Upper lobe of left lung (tissue), 6 donors: ENCODE measurements around the gene ENSA. TPM values are rescaled to one million over a fixed set of nuclear protein-coding genes. Genes with fewer than 3 reads are reported as not detected.
A peak's percentile ranks its signal among the peaks of the same experiment; 100 is the strongest.
"Not testable (repeated sequence)": the region's sequence is repeated elsewhere in the genome, so short reads cannot be mapped to it uniquely, and the experiment has no call there.

ENCODE experiments used
- ATAC-seq, 2 donors: fragments of 200-7000 bp; cut with Tn5 transposase; one replicate each; pipeline ENCODE4 v1.9.1; 2022; ENCODE audit warnings: mild to moderate bottlenecking in 2 of 2, moderate library complexity in 2 of 2; ENCODE audit not compliant: low FRiP score in 2 of 2
- DNase-seq, 2 donors: peaks; one replicate each; pipeline ENCODE4 v3.0.0-alpha.2; 2019 to 2020
- H3K27ac ChIP-seq, 4 donors: fragments of 200-600 bp; sonication (generic); one replicate each; pipeline ENCODE4 v1.5.1; 2016 to 2019
- H3K27me3 ChIP-seq, 4 donors: fragments of 200-600 bp; sonication (generic); one replicate each; pipeline ENCODE4 v1.5.1; 2017 to 2019
- H3K36me3 ChIP-seq, 4 donors: fragments of 200-600 bp; sonication (generic); one replicate each; pipeline ENCODE4 v1.5.1; 2016 to 2019
- H3K4me1 ChIP-seq, 4 donors: fragments of 200-600 bp; sonication (generic); one replicate each; pipeline ENCODE4 v1.5.1; 2018 to 2019
- H3K4me3 ChIP-seq, 4 donors: fragments of 200-600 bp; sonication (generic); one replicate each; pipeline ENCODE4 v1.5.1; 2017 to 2019; ENCODE audit warnings: mild to moderate bottlenecking in 2 of 4, moderate library complexity in 1 of 4
- H3K9me3 ChIP-seq, 4 donors: fragments of 200-600 bp; sonication (generic); one replicate each; pipeline ENCODE4 v1.5.1; 2018 to 2019
- EP300 ChIP-seq, 4 donors: sonication (generic); formaldehyde crosslinking; IDR thresholded peaks; one replicate each; pipeline ENCODE4 v1.5.1; 2017; ENCODE audit warnings: antibody characterized with exemption in 4 of 4, control low read depth in 2 of 4
- POLR2A ChIP-seq, 4 donors: fragments of 450-650 bp; IDR thresholded peaks; one replicate each; pipeline ENCODE4 v1.5.1; 2016 to 2017; ENCODE audit warnings: antibody characterized with exemption in 4 of 4, mild to moderate bottlenecking in 2 of 4
- POLR2AphosphoS5 ChIP-seq, 2 donors: sonication (generic); formaldehyde crosslinking; IDR thresholded peaks; one replicate each; pipeline ENCODE4 v1.5.1; 2017; ENCODE audit warnings: antibody characterized with exemption in 2 of 2
- WGBS, 2 donors: methylation state at CpG; one replicate each; pipeline ENCODE4 v1.1.5; 2017 to 2018; 5-methylcytosine and 5-hydroxymethylcytosine counted together
- total RNA-seq, 6 donors: library from RNA; depleted of rRNA in 4 of 6; stranded (reverse); fragments of >200 nt in 4 of 6; gene quantifications; one replicate each; pipeline versions ENCODE4 v1.1.0 to v1.2.1, GENCODE V29; 2016 to 2021
- TF ChIP-seq, protein P1 (sequence below), 6 experiments: fragments of 450-650 bp in 4 of 6; fragments of 200-600 bp in 2 of 6; sonication (generic) in 2 of 6; IDR thresholded peaks; one replicate each; pipeline ENCODE4 v1.5.1; 2016 to 2019; ENCODE audit warnings: antibody characterized with exemption in 6 of 6
- donor health status: DM: no; HTN: no; CAD: no; lungs with moderate emphysema.
- donor health status: DM: no; HTN: yes; CAD: no; lungs with severe emphysema.

The ENSA gene
- total RNA-seq, 6 donors from 2014 or later: 141 to 271 (median 212) TPM

DNA sequence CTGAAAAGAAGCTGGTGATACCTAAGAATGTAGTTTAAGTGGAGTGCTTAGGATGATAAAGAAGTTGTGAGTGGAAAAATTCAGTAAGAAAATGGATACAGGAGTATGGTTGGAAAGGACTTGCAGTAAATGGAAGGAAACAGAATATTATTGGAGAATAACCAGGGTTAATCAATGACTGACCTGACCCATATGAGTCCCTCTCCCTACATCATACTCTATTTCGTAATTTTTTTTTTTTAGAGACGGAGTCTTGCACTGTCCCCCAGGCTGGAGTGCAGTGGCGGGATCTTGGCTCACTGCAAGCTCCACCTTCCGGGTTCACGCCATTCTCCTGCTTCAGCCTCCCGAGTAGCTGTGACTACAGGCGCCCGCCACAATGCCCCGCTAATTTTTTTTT is 33.4 kb upstream of the ENSA start:
- ATAC-seq: no peak
- no peak for DNase-seq
- 98 to 99% methylated on average over 9 of the region's 9 CpGs for WGBS, 2 donors
- Histone ChIP-seq H3K27ac (no peak overlapping the region), H3K4me1 (peaks cover 0 to 5% (median 2%) of the 10 kb centered on the region in 4 donors), H3K9me3 (no peaks in the 10 kb centered on the region), H3K27me3 (no peaks in the 10 kb centered on the region), H3K36me3 (peaks cover 0 to 33% (median 12%) of the 10 kb centered on the region in 4 donors), H3K4me3 (no peak overlapping the region)
- no peak for TF ChIP-seq POLR2AphosphoS5 (IDR thresholded peaks at IDR 0.05)
- no peak for TF ChIP-seq EP300 (IDR thresholded peaks at IDR 0.05)
- no peak for TF ChIP-seq POLR2A (IDR thresholded peaks at IDR 0.05)
- TF ChIP-seq, protein P1, sequence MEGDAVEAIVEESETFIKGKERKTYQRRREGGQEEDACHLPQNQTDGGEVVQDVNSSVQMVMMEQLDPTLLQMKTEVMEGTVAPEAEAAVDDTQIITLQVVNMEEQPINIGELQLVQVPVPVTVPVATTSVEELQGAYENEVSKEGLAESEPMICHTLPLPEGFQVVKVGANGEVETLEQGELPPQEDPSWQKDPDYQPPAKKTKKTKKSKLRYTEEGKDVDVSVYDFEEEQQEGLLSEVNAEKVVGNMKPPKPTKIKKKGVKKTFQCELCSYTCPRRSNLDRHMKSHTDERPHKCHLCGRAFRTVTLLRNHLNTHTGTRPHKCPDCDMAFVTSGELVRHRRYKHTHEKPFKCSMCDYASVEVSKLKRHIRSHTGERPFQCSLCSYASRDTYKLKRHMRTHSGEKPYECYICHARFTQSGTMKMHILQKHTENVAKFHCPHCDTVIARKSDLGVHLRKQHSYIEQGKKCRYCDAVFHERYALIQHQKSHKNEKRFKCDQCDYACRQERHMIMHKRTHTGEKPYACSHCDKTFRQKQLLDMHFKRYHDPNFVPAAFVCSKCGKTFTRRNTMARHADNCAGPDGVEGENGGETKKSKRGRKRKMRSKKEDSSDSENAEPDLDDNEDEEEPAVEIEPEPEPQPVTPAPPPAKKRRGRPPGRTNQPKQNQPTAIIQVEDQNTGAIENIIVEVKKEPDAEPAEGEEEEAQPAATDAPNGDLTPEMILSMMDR (IDR thresholded peaks at IDR 0.05): no peak

DNA sequence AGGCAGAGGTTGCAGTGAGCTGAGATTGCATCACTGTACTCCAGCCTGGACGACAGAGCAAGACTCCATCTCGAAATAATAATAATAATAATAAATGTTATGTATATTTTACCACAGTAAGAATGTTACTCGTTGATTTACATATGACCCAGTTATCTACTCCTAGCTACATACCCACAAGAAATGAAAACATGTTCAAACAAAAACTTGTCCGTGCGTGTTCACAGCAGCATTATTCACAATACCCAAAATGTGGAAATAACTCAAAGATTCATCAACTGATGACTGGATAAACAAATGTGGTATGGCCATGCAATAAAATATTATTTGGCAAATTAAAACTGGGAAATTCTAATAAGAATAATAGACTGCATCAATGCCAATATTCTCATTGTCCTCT is 31.7 kb upstream of the ENSA start:
- no peak overlapping the region for H3K27ac ChIP-seq
- H3K4me3 ChIP-seq: no peak overlapping the region
- ATAC-seq: no peak
- WGBS, 2 donors: 93 to 97% methylated on average over 5 of the region's 5 CpGs
- H3K4me1 ChIP-seq: peaks cover 0 to 5% (median 2%) of the 10 kb centered on the region in 4 donors
- H3K36me3 ChIP-seq: peaks cover 0 to 36% (median 12%) of the 10 kb centered on the region in 4 donors
- H3K27me3 ChIP-seq: no peaks in the 10 kb centered on the region
- TF ChIP-seq POLR2A (IDR thresholded peaks at IDR 0.05) (no peak), EP300 (IDR thresholded peaks at IDR 0.05) (no peak), POLR2AphosphoS5 (IDR thresholded peaks at IDR 0.05) (no peak)
- TF ChIP-seq, protein P1 (IDR thresholded peaks at IDR 0.05): no peak
- DNase-seq: no peak
- H3K9me3 ChIP-seq: no peaks in the 10 kb centered on the region

DNA sequence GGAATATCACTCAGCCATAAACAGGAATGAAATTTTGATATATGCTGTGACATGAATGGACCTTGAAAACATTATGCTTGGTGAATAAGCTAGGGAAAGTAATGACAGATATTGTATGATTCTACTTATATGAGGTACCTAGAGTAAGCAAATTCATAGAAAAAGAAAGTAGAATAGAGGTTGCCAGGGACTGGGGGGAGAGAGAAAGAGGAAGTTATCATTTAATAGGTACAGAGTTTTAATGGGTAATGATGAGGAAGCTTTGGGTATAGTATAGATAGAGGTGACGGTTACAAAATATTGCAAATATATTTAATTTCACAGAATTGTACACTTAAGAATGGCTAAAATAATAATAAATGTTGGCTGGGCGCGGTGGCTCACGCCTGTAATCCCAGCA is 31.2 kb upstream of the ENSA start:
- H3K27me3 ChIP-seq: no peaks in the 10 kb centered on the region
- DNase-seq (no peak), ATAC-seq (no peak)
- peaks cover 0 to 36% (median 12%) of the 10 kb centered on the region in 4 donors for H3K36me3 ChIP-seq
- WGBS, 2 donors: 76 to 96% methylated on average over 4 of the region's 4 CpGs
- H3K9me3 ChIP-seq: no peaks in the 10 kb centered on the region
- peaks cover 0 to 5% (median 2%) of the 10 kb centered on the region in 4 donors for H3K4me1 ChIP-seq
- H3K4me3 ChIP-seq: no peak overlapping the region
- TF ChIP-seq EP300 (IDR thresholded peaks at IDR 0.05) (no peak), POLR2A (IDR thresholded peaks at IDR 0.05) (no peak), POLR2AphosphoS5 (IDR thresholded peaks at IDR 0.05) (no peak)
- TF ChIP-seq, protein P1 (IDR thresholded peaks at IDR 0.05): no peak
- no peak overlapping the region for H3K27ac ChIP-seq

DNA sequence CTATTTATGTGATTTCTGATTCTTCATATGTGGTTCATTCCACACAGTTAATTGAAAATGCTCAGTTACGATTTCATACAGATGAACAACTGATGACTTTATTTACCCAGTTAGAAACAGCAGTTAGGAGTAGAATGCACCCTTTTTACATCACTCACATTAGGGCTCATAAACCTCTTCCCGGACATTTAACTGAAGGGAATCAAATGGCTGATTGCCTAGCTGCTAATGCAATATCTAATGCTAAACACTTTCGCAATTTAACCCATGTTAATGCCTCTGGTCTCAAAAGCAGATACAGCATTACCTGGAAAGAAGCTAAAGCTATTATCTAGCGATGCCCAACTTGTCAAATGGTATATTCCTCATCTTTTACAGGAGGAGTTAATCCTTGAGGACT is 27.7 kb upstream of the ENSA start:
- ATAC-seq, H3K27ac ChIP-seq, H3K27me3 ChIP-seq, H3K4me3 ChIP-seq, DNase-seq, H3K9me3 ChIP-seq, H3K4me1 ChIP-seq: not testable (repeated sequence)
- 85% methylated on average over 4 of the region's 4 CpGs for WGBS, 2 donors
- peaks cover 0 to 31% (median 10%) of the 10 kb centered on the region in 4 donors for H3K36me3 ChIP-seq

DNA sequence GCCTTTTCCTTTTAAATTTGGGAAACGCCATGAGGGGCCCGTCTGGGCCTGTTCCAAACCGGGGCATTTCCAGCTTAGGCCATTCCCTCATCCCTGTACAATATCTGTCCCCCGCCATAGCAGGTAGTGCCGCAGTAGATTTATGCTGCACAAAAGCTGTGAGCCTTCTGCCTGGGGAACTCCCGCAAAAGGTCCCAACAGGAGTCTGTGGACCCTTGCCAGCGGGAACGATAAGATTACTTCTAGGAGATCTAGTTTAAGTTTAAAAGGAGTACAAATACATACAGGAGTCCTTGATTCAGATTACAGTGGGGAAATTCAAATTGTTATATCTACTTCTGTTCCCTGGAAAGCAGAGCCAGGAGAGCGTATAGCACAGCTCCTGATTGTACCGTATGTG is 25.2 kb upstream of the ENSA start:
- 64 to 81% methylated on average over 10 of the region's 10 CpGs for WGBS, 2 donors
- H3K4me3 ChIP-seq: peak overlapping the region in 2 of 4 donors; percentile 4 to 20
- ATAC-seq, H3K4me1 ChIP-seq, H3K27me3 ChIP-seq, H3K9me3 ChIP-seq: not testable (repeated sequence)
- peak in 1 of 2 donors; percentile 56 for DNase-seq
- peak overlapping the region in 1 of 4 donors; percentile 4 for H3K27ac ChIP-seq
- H3K36me3 ChIP-seq: peaks cover 0 to 24% (median under 1%) of the 10 kb centered on the region in 4 donors

DNA sequence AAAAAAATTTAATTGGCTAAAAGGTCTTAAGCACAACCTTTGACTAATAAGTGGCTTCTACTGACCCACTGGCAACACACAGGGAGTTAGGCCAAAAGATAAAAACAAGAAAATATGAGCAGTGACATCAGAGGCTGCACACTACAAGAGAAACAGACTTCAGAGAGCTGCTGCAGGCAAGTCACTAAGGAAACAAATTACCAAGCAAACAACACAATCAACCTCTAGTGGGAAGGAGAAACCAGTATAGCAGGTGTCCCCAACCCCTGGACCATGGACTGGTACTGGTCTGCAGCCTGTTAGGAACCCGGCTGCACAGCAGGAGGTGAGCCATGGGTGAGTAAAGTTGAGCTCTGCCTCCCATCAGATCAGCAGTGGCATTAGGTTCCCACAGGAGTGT is 20.8 kb upstream of the ENSA start:
- Histone ChIP-seq H3K27ac (no peak overlapping the region), H3K9me3 (no peaks in the 10 kb centered on the region), H3K36me3 (peaks cover 3 to 58% (median 24%) of the 10 kb centered on the region in 4 donors), H3K4me1 (peaks cover 0 to 6% (median 0%) of the 10 kb centered on the region in 4 donors), H3K4me3 (no peak overlapping the region), H3K27me3 (no peaks in the 10 kb centered on the region)
- peak in 1 of 2 donors; percentile 26 for ATAC-seq
- 86 to 94% methylated on average over 1 of the region's 1 CpG for WGBS, 2 donors
- DNase-seq: no peak
- no peak for TF ChIP-seq POLR2A (IDR thresholded peaks at IDR 0.05)
